ENCODE data around the gene AKR7A3. TPM values are rescaled to one million over a fixed set of nuclear protein-coding genes. Genes with fewer than 3 reads are reported as not detected.
A peak's percentile ranks its signal among the peaks of the same experiment; 100 is the strongest.
"Not testable (repeated sequence)": the region's sequence is repeated elsewhere in the genome, so short reads cannot be mapped to it uniquely, and the experiment has no call there.

The AKR7A3 gene
- total RNA-seq, 1 donor from 2014 or later = 390 TPM

DNA sequence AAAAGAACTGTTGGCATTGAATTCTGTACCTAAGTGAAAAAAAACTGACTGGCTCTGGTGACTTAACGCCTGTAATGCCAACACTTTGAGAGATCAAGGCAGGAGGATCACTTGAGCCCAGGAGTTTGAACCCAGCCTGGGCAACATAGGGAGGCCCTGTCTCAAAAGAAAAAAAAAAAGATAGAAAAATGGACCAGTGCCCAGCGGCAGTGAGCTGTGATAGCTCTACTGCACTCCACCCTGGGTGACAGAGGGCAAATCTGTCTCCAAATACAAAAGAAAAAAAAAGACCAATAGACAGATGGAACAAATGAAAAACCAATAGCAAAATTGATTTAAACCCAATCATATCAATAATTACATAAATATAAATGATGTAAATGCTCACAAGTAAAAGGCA lies 674 bp upstream of the AKR7A3 start:
- DNase-seq (ENCODE audit: low spot score) = no peak

DNA sequence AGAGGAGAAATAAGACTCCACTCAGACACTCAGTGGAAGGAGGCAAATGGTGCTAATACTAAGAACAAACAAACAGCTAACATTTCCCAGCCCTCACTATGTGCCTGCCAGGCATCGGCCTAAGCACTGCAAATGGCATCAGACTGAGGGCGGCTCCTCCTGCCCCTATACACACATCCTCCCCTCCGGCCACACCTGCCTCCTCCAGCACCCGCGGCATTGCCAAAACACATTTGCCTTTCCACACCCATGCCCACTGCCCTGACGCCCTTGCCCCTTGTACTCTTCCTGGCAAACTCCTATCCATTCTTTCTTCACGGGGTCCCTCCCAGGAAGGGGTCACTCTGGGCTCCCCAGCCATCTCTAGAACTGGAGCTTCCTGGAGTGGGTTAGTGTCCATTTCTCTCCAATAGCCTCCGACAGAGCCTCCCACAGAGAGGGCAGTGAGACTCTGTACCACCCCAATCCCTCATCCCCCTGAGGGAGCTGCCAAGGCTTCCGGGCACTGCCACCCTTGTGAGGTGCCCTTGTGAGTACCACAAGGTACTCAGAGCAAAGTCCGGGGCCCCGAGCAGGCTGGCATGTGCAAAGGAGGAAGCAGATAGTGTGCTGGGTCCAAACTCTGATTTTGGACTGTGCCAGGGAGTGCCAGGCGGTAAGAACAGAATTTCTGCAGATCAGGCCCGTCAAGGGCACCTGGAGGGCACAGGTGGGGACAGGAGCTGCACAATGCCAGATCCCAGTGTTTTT lies 959 bp downstream of the AKR7A3 start:
- DNase-seq (ENCODE audit: low spot score) = peak; percentile 80

DNA sequence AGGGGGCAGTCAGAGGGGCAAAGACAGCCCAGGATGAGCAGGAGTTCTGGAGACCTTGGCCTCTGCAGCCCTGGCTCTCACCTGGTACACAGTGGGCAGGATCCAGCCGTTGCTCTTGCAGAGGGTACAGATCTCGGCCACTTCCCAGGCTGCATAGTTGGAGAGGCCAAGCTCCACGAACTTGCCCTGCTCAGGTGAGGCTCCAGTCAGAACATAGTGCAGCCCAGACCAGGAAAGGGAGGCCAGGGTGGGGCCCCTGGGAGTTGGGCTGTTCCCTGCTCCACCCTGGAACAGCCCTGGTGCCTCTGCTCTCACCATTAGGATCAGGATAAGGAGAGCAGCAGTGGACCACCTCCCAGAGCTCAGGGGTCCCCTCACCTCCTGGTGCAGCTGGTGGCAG lies 2.8 kb downstream of the AKR7A3 start:
- not testable (repeated sequence) for DNase-seq (ENCODE audit: low spot score)

DNA sequence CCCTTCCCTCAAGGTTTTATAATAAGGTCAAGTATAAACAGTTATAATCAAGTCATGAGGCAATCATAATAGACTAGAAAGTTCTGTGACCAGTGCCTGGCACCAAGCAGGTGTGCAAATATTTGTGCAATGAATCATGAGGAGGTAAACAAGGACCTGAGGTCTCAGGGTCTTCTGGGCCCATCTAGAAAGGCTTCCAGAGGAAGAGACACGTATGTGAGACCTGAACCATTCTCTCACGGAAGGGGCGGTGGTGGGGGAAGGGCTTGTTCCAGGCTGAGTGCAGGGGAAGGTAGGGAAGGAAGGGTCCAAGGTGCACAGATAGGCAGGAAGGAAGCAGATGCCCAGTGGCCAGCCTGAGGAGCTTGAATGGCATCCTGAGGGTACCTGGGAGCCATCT lies 3.2 kb downstream of the AKR7A3 start:
- DNase-seq (ENCODE audit: low spot score) = peak; percentile 51

DNA sequence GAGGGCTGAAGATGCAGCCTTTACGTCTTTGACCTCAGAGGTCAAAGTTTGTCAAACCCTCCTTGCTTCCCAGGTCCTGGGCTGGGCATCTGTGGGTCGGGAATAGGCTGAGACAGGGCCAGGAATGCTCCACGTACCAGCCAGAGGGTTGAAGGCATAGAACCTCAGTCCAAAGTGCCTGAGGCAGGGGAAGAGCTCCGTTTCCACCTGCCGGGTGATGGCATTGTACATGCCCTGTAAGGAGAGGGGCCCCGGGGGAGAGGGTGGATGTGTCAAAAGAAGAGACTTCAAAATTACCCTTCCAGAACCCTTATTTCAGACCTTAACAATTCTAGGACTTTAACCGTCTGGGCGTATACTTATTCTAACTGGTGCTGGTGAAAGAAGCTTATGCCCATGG lies 3.7 kb downstream of the AKR7A3 start:
- DNase-seq (ENCODE audit: low spot score) = no peak

DNA sequence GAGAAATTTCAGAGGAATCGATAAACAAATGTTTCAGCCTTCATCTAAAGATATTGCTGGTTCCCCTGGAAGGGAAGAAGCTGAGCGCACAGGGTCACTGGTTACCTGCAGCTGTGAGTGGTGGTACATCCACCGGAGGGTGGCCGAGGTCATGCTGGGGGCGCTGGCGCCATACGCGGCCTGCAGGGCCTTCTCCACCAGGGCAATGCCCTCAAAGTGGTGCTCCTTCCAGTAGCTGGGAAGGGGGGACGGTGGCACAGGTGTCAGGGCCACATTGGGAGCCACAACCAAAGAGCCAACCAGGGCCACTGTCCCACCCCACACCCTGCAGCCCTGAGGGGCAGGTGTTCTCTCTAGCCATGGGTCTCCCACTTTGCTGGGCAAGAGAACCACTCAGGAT lies 4.7 kb downstream of the AKR7A3 start:
- DNase-seq (ENCODE audit: low spot score) = no peak

DNA sequence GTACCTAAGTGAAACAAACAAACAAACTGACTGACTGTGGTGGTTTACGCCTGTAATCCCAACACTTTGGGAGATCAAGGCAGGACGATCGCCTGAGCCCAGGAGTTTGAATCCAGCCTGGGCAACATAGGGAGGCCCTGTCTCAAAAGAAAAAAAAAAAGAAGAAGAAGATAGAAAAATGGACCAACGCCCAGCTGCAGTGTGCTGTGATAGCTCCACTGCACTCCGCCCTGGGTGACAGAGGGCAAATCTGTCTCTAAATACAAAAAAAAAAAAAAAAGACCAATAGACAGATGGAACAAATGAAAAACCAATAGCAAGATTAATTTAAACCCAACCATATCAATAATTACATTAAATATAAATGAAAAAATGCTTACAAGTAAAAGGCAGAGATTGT lies 13.9 kb downstream of the AKR7A3 start:
- no peak for DNase-seq (ENCODE audit: low spot score)

DNA sequence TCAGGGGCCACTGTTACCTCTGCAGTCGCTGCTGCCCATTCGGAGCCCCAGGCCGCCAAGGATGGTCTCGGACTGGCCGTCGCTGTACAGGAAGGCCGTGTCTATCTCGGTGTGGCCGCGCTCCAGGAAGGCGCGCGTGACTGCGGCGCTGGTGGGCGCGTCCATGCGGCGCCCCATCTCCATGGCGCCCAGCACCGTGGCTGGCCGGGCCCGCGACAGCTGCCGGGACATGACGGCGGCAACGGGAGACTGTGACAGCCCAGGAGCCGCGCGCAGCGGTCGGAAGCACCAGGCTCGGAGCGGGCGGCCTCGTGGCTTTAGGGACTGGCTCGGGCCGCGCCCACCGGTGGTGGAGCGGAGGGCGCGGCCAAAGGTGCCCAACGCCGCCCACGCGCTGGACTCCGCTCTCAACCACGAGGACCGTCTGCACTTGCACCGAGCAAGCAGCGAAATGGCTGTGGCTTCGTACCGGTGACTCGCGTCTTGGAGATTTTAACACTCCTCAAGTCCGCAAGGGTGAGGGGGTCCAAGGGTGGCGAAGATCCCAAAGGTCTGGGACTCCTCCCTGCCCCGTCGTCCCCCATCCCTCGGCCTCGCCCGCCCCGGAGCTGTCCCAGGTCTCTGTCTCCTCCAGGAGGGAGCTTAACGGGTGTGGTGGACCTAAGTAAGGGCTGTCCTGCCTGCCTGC lies 14.6 kb downstream of the AKR7A3 start:
- peak; percentile 64 for DNase-seq (ENCODE audit: low spot score)

DNA sequence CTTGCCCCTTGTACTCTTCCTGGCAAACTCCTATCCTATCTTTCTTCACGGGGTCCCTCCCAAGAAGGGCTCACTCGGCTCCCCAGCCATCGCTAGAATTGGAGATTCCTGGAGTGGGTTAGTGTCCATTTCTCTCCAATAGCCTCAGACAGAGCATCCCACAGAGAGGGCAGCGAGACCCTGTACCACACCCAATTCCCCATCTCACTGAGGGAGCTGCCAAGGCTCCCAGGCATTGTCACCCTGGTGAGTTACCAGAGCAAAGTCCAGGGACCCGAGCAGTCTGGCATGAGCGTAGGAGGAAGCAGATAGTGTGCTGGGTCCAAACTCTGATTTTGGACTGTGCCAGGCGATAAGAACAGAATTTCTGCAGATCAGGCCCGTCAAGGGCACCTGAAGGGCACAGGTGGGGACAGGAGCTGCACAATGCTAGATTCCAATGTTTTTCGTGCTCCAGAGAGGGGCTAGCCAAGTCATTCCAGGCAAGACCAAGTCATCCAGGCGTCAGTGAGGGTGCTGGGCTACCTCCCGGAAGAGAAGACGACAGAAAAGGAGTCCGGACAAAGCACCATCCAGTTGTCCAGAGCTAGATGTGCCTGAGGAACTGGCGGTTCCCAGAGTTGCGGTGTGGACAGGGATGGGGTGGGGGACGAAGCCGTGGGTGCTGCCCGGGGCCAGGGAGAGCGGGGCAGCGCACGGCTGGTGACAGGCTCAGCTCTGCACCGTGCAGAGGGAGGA lies 15.3 kb downstream of the AKR7A3 start:
- DNase-seq (ENCODE audit: low spot score) = peak; percentile 83

DNA sequence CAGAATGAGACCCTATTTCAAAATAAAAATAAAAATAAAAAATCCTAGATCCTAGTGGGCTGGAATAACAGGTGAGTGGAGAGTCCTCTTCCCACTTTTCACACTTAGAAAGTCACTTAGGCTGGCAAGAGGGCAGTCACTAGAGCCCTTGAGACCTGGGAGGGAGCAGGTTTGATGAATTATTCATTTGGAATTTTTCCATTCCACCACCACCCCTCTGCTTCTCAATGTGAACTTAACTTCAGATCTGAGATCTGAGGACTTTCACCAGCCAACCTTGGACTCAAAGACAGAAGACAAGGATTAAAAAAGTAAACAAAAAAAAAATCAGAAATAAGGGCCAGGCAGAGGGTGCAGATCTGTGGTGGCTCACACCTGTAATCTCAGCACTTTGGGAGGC lies 16.5 kb downstream of the AKR7A3 start:
- DNase-seq (ENCODE audit: low spot score) = no peak

DNA sequence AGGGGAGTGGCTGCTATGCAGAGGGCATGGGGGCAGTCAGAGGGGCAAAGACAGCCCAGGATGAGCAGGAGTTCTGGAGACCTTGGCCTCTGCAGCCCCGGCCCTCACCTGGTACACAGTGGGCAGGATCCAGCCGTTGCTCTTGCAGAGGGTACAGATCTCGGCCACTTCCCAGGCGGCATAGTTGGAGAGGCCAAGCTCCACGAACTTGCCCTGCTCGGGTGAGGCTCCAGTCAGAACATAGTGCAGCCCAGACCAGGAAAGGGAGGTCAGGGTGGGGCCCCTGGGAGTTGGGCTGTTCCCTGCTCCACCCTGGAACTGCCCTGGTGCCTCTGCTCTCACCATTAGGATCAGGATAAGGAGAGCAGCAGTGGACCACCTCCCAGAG lies 18.2 kb downstream of the AKR7A3 start:
- not testable (repeated sequence) for DNase-seq (ENCODE audit: low spot score)

DNA sequence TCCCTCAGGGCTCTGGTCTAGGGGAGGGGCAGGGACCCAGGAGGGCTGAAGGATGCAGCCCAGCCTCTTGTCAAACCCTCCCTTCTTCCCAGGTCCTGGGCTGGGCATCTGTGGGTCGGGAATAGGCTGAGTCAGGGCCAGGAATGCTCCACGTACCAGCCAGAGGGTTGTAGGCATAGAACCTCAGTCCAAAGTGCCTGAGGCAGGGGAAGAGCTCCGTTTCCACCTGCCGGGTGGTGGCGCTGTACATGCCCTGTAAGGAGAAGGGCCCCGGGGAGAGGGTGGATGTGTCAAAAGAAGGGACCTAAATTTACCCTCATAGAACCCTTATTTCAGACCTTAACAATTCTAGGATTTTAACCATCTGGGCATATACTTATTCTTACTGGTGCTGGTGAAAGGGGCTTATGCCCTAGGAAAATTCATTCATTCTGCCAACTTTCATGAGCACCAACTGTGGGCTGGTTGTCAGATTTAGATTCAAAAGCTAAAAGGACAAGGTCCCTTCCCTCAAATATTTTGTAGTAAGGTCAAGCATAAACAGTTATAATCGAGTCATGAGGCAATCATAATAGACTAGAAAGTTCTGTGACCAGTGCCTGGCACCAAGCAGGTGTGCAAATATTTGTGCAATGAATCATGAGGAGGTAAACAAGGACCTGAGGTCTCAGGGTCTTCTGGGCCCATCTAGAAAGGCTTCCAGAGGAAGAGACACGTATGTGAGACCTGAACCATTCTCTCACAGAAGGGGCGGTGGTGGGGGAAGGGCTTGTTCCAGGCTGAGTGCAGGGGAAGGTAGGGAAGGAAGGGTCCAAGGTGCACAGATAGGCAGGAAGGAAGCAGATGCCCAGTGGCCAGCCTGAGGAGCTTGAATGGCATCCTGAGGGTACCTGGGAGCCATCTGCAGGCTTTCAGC lies 18.9 kb downstream of the AKR7A3 start:
- not testable (repeated sequence) for DNase-seq (ENCODE audit: low spot score)

DNA sequence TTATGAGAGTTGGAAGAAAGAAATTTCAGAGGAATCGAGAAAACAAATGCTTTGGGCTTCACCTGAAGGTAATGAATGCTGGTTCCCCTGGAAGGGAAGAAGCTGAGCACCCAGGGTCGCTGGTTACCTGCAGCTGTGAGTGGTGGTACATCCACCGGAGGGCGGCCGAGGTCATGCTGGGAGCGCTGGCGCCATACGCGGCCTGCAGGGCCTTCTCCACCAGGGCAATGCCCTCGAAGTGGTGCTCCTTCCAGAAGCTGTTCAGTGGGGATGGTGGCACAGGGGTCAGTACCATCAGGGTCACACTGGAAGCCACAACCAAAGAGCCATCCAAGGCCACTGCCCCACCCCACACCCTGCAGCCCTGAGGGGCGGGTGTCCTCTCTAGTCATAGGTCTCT lies 20.1 kb downstream of the AKR7A3 start:
- DNase-seq (ENCODE audit: low spot score) = no peak

DNA sequence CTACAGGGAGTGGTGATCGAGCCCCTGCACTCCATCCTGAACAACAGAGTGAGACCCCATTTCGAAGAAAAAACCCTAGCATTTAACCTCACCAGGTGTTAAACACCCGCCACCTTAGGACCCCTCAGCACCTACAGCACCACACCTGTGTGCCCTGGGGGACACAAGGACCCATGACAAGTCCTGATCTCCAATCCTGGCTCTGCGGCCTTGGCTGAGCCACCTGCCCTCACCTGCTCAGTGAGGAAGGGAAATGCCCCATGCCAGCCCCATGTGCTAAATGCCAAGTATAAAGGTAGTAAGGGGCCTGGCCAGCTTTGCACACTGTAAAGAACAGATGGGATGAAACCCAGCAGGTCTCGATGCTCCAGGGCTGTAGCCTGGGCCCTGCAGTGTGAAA lies 25.8 kb downstream of the AKR7A3 start:
- DNase-seq (ENCODE audit: low spot score) = no peak

DNA sequence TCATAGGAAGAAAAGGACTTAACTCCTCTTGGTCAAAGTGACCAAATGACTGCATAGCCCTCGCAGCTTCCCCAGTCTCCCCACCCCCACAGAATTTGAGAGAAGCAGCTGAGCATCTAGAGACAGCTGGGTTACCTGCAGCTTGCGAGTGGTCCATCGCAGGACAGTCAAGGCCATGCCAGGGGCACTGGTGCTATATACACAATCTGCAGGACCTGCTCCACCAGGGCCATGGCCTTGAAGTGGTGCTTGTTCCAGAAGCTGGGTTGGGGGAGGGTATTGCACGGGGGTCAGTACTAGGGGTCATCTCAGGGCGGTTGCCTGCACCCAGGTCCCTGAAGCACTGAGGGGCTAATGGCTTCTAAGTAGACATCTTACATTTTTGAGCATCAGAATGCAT lies 26.5 kb downstream of the AKR7A3 start:
- DNase-seq (ENCODE audit: low spot score) = no peak

DNA sequence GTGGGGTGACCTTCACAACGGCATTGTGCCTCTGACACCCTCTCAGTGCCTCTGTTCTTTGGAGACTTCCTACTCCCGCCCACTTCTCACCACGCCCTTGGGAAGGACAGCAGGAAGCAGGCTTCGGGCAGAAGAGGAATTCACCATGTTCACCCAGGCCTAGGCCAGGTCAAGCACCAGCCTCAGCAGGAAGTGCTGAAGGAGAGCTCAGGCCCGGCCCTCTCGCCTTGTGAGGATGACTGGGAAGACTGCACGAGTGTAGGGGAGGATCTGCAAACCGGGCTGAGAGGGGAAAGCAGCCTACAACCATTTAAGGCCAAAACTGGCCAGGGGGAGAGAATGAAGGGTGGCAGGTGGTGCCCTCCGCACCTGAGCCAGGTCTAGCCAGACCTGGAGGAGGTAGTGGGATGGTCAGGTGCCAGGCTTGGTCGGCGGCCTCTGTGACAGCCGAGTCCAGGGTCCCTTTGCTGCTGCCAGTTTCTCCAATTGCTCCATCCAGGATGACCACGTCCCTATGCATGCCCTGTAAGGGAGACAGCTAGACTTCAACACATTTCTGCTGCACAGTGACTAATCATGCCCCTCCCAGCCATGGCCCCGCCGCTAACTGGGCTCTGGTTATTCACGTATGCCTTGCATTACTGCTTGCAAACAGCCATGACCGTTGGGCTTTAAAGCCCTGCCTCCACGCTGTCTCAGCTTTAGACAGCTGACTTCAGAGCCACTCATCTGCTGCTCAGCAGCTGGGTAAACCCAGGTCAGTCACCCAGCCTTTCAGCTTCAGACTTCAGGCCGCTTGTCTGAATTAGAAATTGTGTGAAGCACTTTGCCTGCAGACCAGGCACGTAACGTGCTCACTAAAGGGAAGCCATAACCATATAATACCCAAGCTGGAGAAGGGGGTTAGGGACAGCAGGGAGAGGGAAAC lies 28.1 kb downstream of the AKR7A3 start:
- DNase-seq (ENCODE audit: low spot score) = no peak

DNA sequence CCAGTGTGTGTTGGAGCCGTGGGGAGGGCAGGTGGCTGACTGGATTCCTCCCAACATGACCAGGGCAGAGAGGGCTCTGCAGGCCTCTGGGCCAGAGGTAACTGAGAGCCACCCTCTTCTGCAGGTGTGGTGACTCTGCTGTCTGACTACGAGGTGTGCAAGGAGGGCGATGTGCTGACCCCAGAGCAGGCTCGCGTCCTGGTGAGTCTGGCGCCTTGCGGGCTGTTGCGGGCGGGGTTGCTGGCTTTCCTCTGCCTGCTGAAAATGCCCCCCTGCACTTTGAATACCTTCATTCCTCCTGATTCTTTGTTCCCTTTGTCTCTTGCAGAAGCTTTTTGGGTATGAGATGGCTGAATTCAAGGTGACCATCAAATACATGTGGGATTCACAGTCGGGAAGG lies 30.2 kb downstream of the AKR7A3 start:
- DNase-seq (ENCODE audit: low spot score) = no peak

DNA sequence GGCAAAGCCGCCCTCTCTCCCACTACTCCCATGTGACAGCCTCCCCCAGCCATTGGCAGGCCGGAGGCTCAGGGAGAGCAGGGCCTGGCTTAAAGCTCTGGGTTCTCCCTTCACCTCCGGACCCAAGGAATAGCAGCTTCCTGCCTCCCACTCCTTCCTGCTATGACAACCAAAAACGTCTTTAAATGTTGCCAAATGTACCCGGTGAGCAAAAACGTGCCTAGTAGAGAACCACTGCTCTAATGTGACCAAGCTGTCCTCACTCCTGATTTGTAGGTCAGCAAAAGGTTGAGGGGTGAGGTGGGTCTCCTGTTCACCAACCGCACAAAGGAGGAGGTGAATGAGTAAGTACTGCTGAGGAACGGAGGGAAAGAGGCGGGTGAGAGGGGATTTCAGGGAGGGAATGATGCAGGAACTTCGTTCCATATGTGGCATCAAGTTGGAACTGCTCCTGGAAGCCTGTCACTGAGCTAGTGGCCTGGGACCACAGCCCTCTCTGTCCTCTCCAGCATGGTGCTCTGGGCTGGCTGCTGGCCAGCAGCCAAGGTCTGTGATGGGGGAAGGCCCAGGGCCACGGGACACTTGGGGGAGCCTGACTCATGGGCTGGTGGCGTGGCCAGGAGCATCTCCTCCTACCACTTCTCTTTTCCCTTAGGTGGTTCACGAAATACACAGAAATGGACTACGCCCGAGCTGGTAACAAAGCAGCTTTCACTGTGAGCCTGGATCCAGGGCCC lies 31.2 kb downstream of the AKR7A3 start:
- DNase-seq (ENCODE audit: low spot score) = no peak

DNA sequence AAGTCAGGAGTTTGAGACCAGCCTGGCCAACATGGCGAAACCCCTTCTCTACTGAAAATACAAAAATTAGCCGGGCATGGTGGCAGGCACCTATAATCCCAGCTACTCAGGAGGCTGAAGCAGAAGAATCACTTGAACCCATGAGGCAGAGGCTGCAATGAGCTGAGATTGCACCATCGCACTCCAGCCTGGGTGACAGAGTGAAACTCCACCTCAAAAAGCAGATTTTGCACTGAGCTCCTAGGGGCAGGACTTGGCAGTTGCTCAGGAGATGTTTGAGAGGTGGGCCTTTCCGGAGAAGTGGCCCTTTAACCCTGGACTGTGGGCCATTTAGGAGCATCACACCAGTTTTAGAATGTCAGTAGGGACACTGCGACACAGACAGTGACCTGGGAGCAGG lies 32.3 kb downstream of the AKR7A3 start:
- not testable (repeated sequence) for DNase-seq (ENCODE audit: low spot score)

DNA sequence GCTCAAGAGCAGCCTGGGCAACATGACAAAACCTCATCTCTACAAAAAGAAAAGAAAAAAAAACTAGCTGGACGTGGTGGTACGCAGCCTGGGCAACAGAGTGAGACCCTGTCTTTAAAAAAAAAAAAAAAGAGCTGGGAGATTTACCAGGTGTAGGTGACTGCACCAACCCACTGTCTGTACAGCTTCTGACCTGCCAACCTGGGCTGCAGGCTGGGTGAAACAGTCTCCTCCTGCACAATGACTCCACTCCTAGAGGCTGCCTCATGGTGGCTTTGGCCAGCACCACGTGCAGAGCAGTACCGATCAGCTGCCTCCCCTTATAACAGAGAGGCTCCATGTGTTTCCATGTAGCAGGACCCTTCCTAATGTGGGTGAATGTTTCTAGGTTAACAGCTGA lies 33.3 kb downstream of the AKR7A3 start:
- no peak for DNase-seq (ENCODE audit: low spot score)
